ENCODE data around the gene AUTS2. TPM values are rescaled to one million over a fixed set of nuclear protein-coding genes. Genes with fewer than 3 reads are reported as not detected.

AUTS2 gene
- total and polyA plus RNA-seq, 10 of the 15 experiments (the other 5 are each of a cell fraction or from before 2014, with no cell fraction given), result 6.4 to 55.6 (median 21.6) TPM

GRCh38 chr7:70726294-70726693 lies 1128.0 kb downstream of the AUTS2 start:
- Histone ChIP-seq H2AFZ (ENCODE audit: control insufficient read depth, low read depth, low read length) (no peak overlapping the region), H4K20me1 (ENCODE audit: control insufficient read depth, insufficient read depth) (no peaks in the 10 kb centered on the region), H3K36me3 (ENCODE audit: control insufficient read depth in 2 of 2, insufficient read depth in 2 of 2, low read length in 1 of 2) (no peaks in the 10 kb centered on the region; a peak in 3 of 4 replicates), H3K27ac (ENCODE audit: control insufficient read depth, insufficient read depth) (peak overlapping the region; percentile 89), H3K27me3 (replicated peaks in 1 of 2; ENCODE audit: control insufficient read depth in 2 of 2, insufficient read depth in 2 of 2, low read length in 1 of 2) (no peaks in the 10 kb centered on the region), H3K9me3 (replicated peaks; ENCODE audit: control insufficient read depth, insufficient read depth, low read length) (peaks cover 7% of the 10 kb centered on the region; the same call in 2 of the 3 replicates), H3K79me2 (ENCODE audit: control insufficient read depth, insufficient read depth, low read length) (peaks cover 72% of the 10 kb centered on the region), H3K9ac (ENCODE audit: control insufficient read depth, insufficient read depth, low read length) (peak overlapping the region; percentile 52), H3K4me3 (0 out of 2 replicates have a peak overlapping the region, but pooled peaks have one; percentile 4), H3K4me1 (ENCODE audit: control insufficient read depth, insufficient read depth, low read length) (peaks cover 42% of the 10 kb centered on the region), H3K4me2 (ENCODE audit: control insufficient read depth, insufficient read depth) (peak overlapping the region; percentile 89)
- in situ Hi-C loops (cut with MboI), result loop anchor here (5.0 kb wide), 1 partner anchor 36 kb away; no protein-coding TSS in a partner anchor
- RAD21 ChIA-PET (ENCODE audit: unreplicated experiment), result interaction anchor here (0.7 to 1.8 kb wide), 10 partner anchors 9 to 49 kb away, joined by 3 to 15 read pairs (median 4); no protein-coding TSS in a partner anchor
- 80% methylated on average over 1 of the region's 1 CpG for WGBS (ENCODE audit: insufficient coverage, insufficient replicate concordance, low lambda C conversion rate, missing lambda C conversion rate)
- intact Hi-C loops (cut with micrococcal nuclease; ENCODE audit: unreplicated experiment), result loop anchor here (2.0 kb wide), 1 partner anchor 15 kb away; no protein-coding TSS in a partner anchor
- SMC1A ChIA-PET (ENCODE audit: uncharacterized antibody, unreplicated experiment), result interaction anchor here (0.8 to 1.8 kb wide), 13 partner anchors 9 to 51 kb away, joined by 3 to 15 read pairs (median 5); no protein-coding TSS in a partner anchor
- FAIRE-seq (no peak), ATAC-seq (no peak), DNase-seq (ENCODE audit: low read depth, low spot score) (no peak)
- POLR2A ChIA-PET, result interaction anchor here (0.6 to 1.5 kb wide), 4 partner anchors 9 to 38 kb away, joined by 3 to 9 read pairs (median 6); no protein-coding TSS in a partner anchor
- no peak for TF ChIP-seq ELK1 (IDR thresholded peaks at IDR 0.05; ENCODE audit: low read depth, low read length)
- TF ChIP-seq PML (IDR thresholded peaks at IDR 0.05; ENCODE audit: low read length), result no peak
- peak; percentile 64 for TF ChIP-seq ZNF24 (IDR thresholded peaks at IDR 0.05)
- TF ChIP-seq ZNF274 (IDR thresholded peaks at IDR 0.05; ENCODE audit: insufficient read depth, insufficient read length), result no peak
- no peak for TF ChIP-seq TARDBP (IDR thresholded peaks at IDR 0.05; ENCODE audit: borderline replicate concordance)
- TF ChIP-seq CTCF (IDR thresholded peaks at IDR 0.05 in 2 of 3, conservative IDR thresholded peaks at IDR 0.05 in 1 of 3; ENCODE audit: control insufficient read depth in 2 of 3, extremely low read depth in 1 of 3, insufficient read depth in 1 of 3, low read depth in 3 of 3, low read length in 3 of 3), result no peak
- TSS peak; percentile 97 for BruUV-seq (replicated peaks)
- CTCF ChIA-PET, result interaction anchor here (0.9 to 1.5 kb wide), 4 partner anchors 9 to 49 kb away, joined by 3 to 4 read pairs (median 4); no protein-coding TSS in a partner anchor

Data from GM12878 (cell line).